Measurements from ENCODE around the gene SLC4A2. TPM values are rescaled to one million over a fixed set of nuclear protein-coding genes. Genes with fewer than 3 reads are reported as not detected.
"Not testable (repeated sequence)": the region's sequence is repeated elsewhere in the genome, so short reads cannot be mapped to it uniquely, and the experiment has no call there.

The SLC4A2 gene
- total and polyA plus RNA-seq, 9 donors = 41.0 to 78.1 (median 64.6) TPM

- 20% methylated on average over 1 of the region's 10 CpGs for WGBS (ENCODE audit: insufficient coverage)
- Histone ChIP-seq H3K27ac (ENCODE audit: low read length) (no peak overlapping the region), H3K4me3 (ENCODE audit: low read length) (no peak overlapping the region), H3K4me1 (ENCODE audit: control insufficient read depth, insufficient read depth, low read length) (peaks cover 12% of the 10 kb centered on the region), H3K36me3 (ENCODE audit: control insufficient read depth, insufficient read depth, low read length) (no peaks in the 10 kb centered on the region), H3K9me3 (replicated peaks; ENCODE audit: control insufficient read depth, low read depth, low read length) (no peaks in the 10 kb centered on the region), H3K27me3 (ENCODE audit: control insufficient read depth, insufficient read depth, low read length) (peaks cover 35% of the 10 kb centered on the region)
- DNase-seq = no peak
Measured at GRCh38 chr7:151023232-151023631, 36.2 kb upstream of the SLC4A2 start.

- H3K36me3 ChIP-seq (ENCODE audit: control insufficient read depth, insufficient read depth, low read length) = no peaks in the 10 kb centered on the region
- DNase-seq = no peak
Measured at GRCh38 chr7:151024435-151025056, 34.8 kb upstream of the SLC4A2 start, which contains the start of gene ATG9B. Gene ATG9B (minus strand): TSS chr7:151024494. CDS start chr7:151024423, 71 bp downstream.

DNA sequence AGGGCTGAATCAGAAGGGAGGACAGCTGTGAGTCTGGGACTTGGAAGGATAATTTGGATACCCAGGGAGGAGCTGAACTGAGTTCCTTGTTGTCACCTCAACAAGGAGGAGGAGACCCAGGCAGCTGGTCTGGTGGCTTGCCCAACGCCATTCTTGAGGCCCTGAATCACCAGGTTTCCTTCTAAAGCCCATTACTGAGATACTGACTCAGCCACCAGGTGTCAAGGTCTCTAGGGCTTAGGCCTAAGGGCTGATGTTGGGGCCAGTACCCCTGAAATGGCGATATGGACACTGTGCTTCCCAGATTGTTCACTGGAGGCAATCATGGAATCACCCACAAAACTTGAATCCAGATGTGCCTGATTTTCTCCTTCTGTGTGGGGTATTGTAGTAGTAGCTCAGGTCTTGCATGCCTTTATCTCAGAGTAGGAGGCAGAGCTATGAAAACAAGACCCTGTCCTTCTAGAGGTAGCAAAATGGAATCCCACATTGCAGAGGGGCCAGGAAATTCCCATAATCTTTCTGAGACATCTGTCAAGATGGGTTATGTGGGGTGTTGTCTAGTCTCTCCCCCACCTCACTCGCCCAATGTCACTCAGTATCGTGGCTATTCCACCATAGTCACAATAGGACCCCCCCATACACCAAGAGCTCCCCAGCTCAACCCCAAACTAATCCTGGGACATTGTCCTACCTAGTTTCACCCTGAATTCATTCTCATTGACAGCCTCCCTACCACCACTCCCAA is 33.3 kb upstream of the SLC4A2 start:
- peaks cover under 1% of the 10 kb centered on the region for H3K36me3 ChIP-seq (ENCODE audit: control insufficient read depth, insufficient read depth, low read length)
- no peak for DNase-seq
- H3K4me3 ChIP-seq (ENCODE audit: low read length) = no peak overlapping the region
- H3K4me1 ChIP-seq (ENCODE audit: control insufficient read depth, insufficient read depth, low read length) = peaks cover 15% of the 10 kb centered on the region
- WGBS (ENCODE audit: insufficient coverage) = 90% methylated on average over 4 of the region's 4 CpGs
- H3K27ac ChIP-seq (ENCODE audit: low read length) = no peak overlapping the region
- no peaks in the 10 kb centered on the region for H3K9me3 ChIP-seq (replicated peaks; ENCODE audit: control insufficient read depth, low read depth, low read length)
- H3K27me3 ChIP-seq (ENCODE audit: control insufficient read depth, insufficient read depth, low read length) = peaks cover 9% of the 10 kb centered on the region

More at GRCh38 chr7:151024435-151025056, 34.8 kb upstream of the SLC4A2 start, which contains the start of gene ATG9B:
- Histone ChIP-seq H3K27me3 (ENCODE audit: control insufficient read depth, insufficient read depth, low read length) (peaks cover 24% of the 10 kb centered on the region), H3K27ac (ENCODE audit: low read length) (no peak within 1 kb of the TSS), H3K4me1 (ENCODE audit: control insufficient read depth, insufficient read depth, low read length) (peaks cover 12% of the 10 kb centered on the region), H3K9me3 (replicated peaks; ENCODE audit: control insufficient read depth, low read depth, low read length) (no peaks in the 10 kb centered on the region), H3K4me3 (ENCODE audit: low read length) (no peak within 1 kb of the TSS)
- WGBS (ENCODE audit: insufficient coverage) = 100% methylated on average over 1 of the region's 4 CpGs

GRCh38 chr7:151026771-151027727 is 32.3 kb upstream of the SLC4A2 start:
- WGBS (ENCODE audit: insufficient coverage) = 28% methylated on average over 6 of the region's 19 CpGs
- H3K9me3 ChIP-seq (replicated peaks; ENCODE audit: control insufficient read depth, low read depth, low read length); H3K36me3 ChIP-seq (ENCODE audit: control insufficient read depth, insufficient read depth, low read length); H3K4me3 ChIP-seq (ENCODE audit: low read length); H3K27ac ChIP-seq (ENCODE audit: low read length); DNase-seq; H3K27me3 ChIP-seq (ENCODE audit: control insufficient read depth, insufficient read depth, low read length): not testable (repeated sequence)
- peaks cover 15% of the 10 kb centered on the region for H3K4me1 ChIP-seq (ENCODE audit: control insufficient read depth, insufficient read depth, low read length)

DNA sequence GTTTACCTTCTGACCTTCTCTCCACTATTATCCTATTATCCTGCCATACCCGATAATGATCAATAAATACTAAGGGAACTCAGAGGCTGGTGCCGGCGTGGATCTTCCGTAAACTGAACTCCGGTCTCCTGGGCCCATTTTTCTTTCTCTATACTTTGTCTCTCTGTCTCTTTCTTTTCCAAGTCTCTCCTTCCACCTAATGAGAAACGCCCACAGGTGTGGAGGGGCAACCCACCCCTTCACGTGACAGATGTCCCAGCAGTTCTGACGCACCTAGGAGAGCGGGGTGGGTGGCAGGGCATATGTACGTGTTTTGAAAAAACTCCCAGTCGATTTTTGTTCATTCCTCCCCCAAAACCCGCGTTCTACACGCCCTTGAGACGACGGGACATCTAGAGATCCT is 31.7 kb upstream of the SLC4A2 start:
- not testable (repeated sequence) for H3K27me3 ChIP-seq (ENCODE audit: control insufficient read depth, insufficient read depth, low read length); H3K36me3 ChIP-seq (ENCODE audit: control insufficient read depth, insufficient read depth, low read length); DNase-seq; H3K9me3 ChIP-seq (replicated peaks; ENCODE audit: control insufficient read depth, low read depth, low read length)
- 5% methylated on average over 11 of the region's 16 CpGs for WGBS (ENCODE audit: insufficient coverage)
- H3K4me1 ChIP-seq (ENCODE audit: control insufficient read depth, insufficient read depth, low read length) = peaks cover 15% of the 10 kb centered on the region
- peak overlapping the region; percentile 81 for H3K4me3 ChIP-seq (ENCODE audit: low read length)
- peak overlapping the region; percentile 83 for H3K27ac ChIP-seq (ENCODE audit: low read length)

GRCh38 chr7:151028131-151028947 is 31.1 kb upstream of the SLC4A2 start, which contains the start of gene ABCB8:
Gene ABCB8 (plus strand): TSS chr7:151028450. CDS start chr7:151028516, 66 bp downstream.
- H3K36me3 ChIP-seq (ENCODE audit: control insufficient read depth, insufficient read depth, low read length) = peaks cover 12% of the 10 kb centered on the region
- H3K27me3 ChIP-seq (ENCODE audit: control insufficient read depth, insufficient read depth, low read length) = peaks cover 3% of the 10 kb centered on the region
- H3K27ac ChIP-seq (ENCODE audit: low read length) = peak within 1 kb of the TSS; percentile 93
- H3K9me3 ChIP-seq (replicated peaks; ENCODE audit: control insufficient read depth, low read depth, low read length) = no peaks in the 10 kb centered on the region
- peaks cover 15% of the 10 kb centered on the region for H3K4me1 ChIP-seq (ENCODE audit: control insufficient read depth, insufficient read depth, low read length)
- H3K4me3 ChIP-seq (ENCODE audit: low read length) = peak within 1 kb of the TSS; percentile 81
- DNase-seq = peak; percentile 100
- WGBS (ENCODE audit: insufficient coverage) = 0% methylated on average over 42 of the region's 53 CpGs

- Histone ChIP-seq H3K9me3 (replicated peaks; ENCODE audit: control insufficient read depth, low read depth, low read length) (no peaks in the 10 kb centered on the region), H3K4me3 (ENCODE audit: low read length) (peak overlapping the region; percentile 81), H3K4me1 (ENCODE audit: control insufficient read depth, insufficient read depth, low read length) (peaks cover 15% of the 10 kb centered on the region), H3K36me3 (ENCODE audit: control insufficient read depth, insufficient read depth, low read length) (peaks cover 17% of the 10 kb centered on the region), H3K27ac (ENCODE audit: low read length) (peak overlapping the region; percentile 93), H3K27me3 (ENCODE audit: control insufficient read depth, insufficient read depth, low read length) (peaks cover 2% of the 10 kb centered on the region)
- WGBS (ENCODE audit: insufficient coverage) = 27% methylated on average over 7 of the region's 17 CpGs
- no peak for DNase-seq
Measured at GRCh38 chr7:151028948-151029501, 30.4 kb upstream of the SLC4A2 start.

DNA sequence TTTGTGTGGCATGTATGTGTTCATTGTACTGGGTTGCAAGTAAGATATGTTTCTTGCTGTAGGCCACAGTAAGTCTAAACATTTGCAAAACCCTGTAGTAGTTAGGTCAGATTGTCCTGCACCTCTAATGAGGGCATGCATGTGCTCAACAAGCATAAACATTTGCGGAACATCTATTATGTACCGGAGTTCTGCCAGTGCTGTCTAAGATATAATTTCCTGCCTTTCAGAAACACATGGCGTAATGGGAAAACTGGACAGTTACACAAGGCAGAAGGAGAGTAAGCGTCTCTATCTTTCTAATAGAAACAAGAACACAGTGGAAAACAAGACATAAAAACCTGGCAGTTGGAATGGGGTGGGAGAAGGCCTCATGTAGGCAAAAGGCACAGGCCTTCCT is 28.4 kb upstream of the SLC4A2 start:
- Histone ChIP-seq H3K36me3 (ENCODE audit: control insufficient read depth, insufficient read depth, low read length) (peaks cover 34% of the 10 kb centered on the region), H3K27ac (ENCODE audit: low read length) (no peak overlapping the region)
- WGBS (ENCODE audit: insufficient coverage) = 67% methylated on average over 1 of the region's 4 CpGs

More for the DNA sequence above, 28.4 kb upstream of the SLC4A2 start:
- no peaks in the 10 kb centered on the region for H3K9me3 ChIP-seq (replicated peaks; ENCODE audit: control insufficient read depth, low read depth, low read length)
- no peak for DNase-seq
- no peaks in the 10 kb centered on the region for H3K27me3 ChIP-seq (ENCODE audit: control insufficient read depth, insufficient read depth, low read length)
- no peak overlapping the region for H3K4me3 ChIP-seq (ENCODE audit: low read length)
- peaks cover 15% of the 10 kb centered on the region for H3K4me1 ChIP-seq (ENCODE audit: control insufficient read depth, insufficient read depth, low read length)

Data from muscle of leg (tissue), 11 donors.